Measurements from ENCODE around the gene STBD1. TPM values are rescaled to one million over a fixed set of nuclear protein-coding genes. Genes with fewer than 3 reads are reported as not detected.

STBD1 gene
- polyA plus RNA-seq, 1 of the 3 experiments (the other 2 are of a cell fraction) = 1.6 TPM

GRCh38 chr4:76265631-76266218 lies 40.8 kb upstream of the STBD1 start:
- TF ChIP-seq, protein P1, sequence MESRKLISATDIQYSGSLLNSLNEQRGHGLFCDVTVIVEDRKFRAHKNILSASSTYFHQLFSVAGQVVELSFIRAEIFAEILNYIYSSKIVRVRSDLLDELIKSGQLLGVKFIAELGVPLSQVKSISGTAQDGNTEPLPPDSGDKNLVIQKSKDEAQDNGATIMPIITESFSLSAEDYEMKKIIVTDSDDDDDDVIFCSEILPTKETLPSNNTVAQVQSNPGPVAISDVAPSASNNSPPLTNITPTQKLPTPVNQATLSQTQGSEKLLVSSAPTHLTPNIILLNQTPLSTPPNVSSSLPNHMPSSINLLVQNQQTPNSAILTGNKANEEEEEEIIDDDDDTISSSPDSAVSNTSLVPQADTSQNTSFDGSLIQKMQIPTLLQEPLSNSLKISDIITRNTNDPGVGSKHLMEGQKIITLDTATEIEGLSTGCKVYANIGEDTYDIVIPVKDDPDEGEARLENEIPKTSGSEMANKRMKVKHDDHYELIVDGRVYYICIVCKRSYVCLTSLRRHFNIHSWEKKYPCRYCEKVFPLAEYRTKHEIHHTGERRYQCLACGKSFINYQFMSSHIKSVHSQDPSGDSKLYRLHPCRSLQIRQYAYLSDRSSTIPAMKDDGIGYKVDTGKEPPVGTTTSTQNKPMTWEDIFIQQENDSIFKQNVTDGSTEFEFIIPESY (IDR thresholded peaks at IDR 0.05; ENCODE audit: borderline replicate concordance, low read depth) = no peak
- TF ChIP-seq CHD2 (IDR thresholded peaks at IDR 0.05; ENCODE audit: low read length, partially characterized antibody) (no peak), MXI1 (IDR thresholded peaks at IDR 0.05; ENCODE audit: low read depth, low read length) (no peak), EP300 (IDR thresholded peaks at IDR 0.05; ENCODE audit: borderline replicate concordance in 1 of 2, low read depth in 1 of 2, low read length in 1 of 2) (no peak), NFIC (IDR thresholded peaks at IDR 0.05; ENCODE audit: borderline replicate concordance) (no peak), TCF12 (IDR thresholded peaks at IDR 0.05) (no peak), JUND (IDR thresholded peaks at IDR 0.05) (no peak), EZH2phosphoT487 (IDR thresholded peaks at IDR 0.05; ENCODE audit: borderline replicate concordance, low read depth) (no peak)
- TF ChIP-seq, protein P2, sequence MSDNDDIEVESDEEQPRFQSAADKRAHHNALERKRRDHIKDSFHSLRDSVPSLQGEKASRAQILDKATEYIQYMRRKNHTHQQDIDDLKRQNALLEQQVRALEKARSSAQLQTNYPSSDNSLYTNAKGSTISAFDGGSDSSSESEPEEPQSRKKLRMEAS (IDR thresholded peaks at IDR 0.05; ENCODE audit: low read depth) = no peak
- no peak for DNase-seq
- Histone ChIP-seq H3K9me2 (no peaks in the 10 kb centered on the region), H4K20me1 (ENCODE audit: insufficient read depth) (no peaks in the 10 kb centered on the region), H3K4me3 (ENCODE audit: low read depth in 2 of 2, low read length in 1 of 2) (no peak overlapping the region), H3K4me1 (ENCODE audit: control insufficient read depth in 1 of 2, insufficient read depth in 2 of 2, low read depth in 1 of 2, low read length in 1 of 2) (no peaks in the 10 kb centered on the region), H3F3A (replicated peaks; ENCODE audit: insufficient read depth) (no peaks in the 10 kb centered on the region), H3K79me2 (ENCODE audit: insufficient read depth) (no peaks in the 10 kb centered on the region), H3K27ac (ENCODE audit: low read depth in 2 of 2, low read length in 1 of 2) (no peak overlapping the region), H3K9ac (no peak overlapping the region), H3K36me3 (replicated peaks in 1 of 2; ENCODE audit: control insufficient read depth in 1 of 2, insufficient read depth in 2 of 2, low read length in 1 of 2) (no peaks in the 10 kb centered on the region), H3K4me2 (no peak overlapping the region), H2AFZ (ENCODE audit: low read depth) (no peak overlapping the region), H3K27me3 (ENCODE audit: insufficient read depth) (no peaks in the 10 kb centered on the region; the same call in 1 of the 2 replicates), H3K9me3 (no peaks in the 10 kb centered on the region)
- CTCF ChIA-PET = no interaction called here
- POLR2A ChIA-PET = no interaction called here
- WGBS (ENCODE audit: low lambda C conversion rate) = 77% methylated on average over 6 of the region's 6 CpGs

GRCh38 chr4:76266627-76267026 lies 39.9 kb upstream of the STBD1 start:
- ChIA-PET CTCF (interaction anchor here (0.7 kb wide), 1 partner anchor 11 kb away, joined by 3 read pairs; no protein-coding TSS in a partner anchor), POLR2A (no interaction called here)
- Histone ChIP-seq H3K9me2 (no peaks in the 10 kb centered on the region), H3K4me2 (no peak overlapping the region), H3K36me3 (replicated peaks in 1 of 2; ENCODE audit: control insufficient read depth in 1 of 2, insufficient read depth in 2 of 2, low read length in 1 of 2) (no peaks in the 10 kb centered on the region), H2AFZ (ENCODE audit: low read depth) (no peak overlapping the region), H3K4me1 (ENCODE audit: control insufficient read depth in 1 of 2, insufficient read depth in 2 of 2, low read depth in 1 of 2, low read length in 1 of 2) (no peaks in the 10 kb centered on the region), H3K9ac (no peak overlapping the region), H3K9me3 (no peaks in the 10 kb centered on the region), H3K4me3 (ENCODE audit: low read depth in 2 of 2, low read length in 1 of 2) (no peak overlapping the region), H4K20me1 (ENCODE audit: insufficient read depth) (no peaks in the 10 kb centered on the region), H3K27me3 (ENCODE audit: insufficient read depth) (no peaks in the 10 kb centered on the region; the same call in 1 of the 2 replicates), H3K27ac (ENCODE audit: low read depth in 2 of 2, low read length in 1 of 2) (no peak overlapping the region), H3F3A (replicated peaks; ENCODE audit: insufficient read depth) (no peaks in the 10 kb centered on the region), H3K79me2 (ENCODE audit: insufficient read depth) (no peaks in the 10 kb centered on the region)
- no peak for TF ChIP-seq NFIC (IDR thresholded peaks at IDR 0.05; ENCODE audit: borderline replicate concordance)
- TF ChIP-seq, protein P3, sequence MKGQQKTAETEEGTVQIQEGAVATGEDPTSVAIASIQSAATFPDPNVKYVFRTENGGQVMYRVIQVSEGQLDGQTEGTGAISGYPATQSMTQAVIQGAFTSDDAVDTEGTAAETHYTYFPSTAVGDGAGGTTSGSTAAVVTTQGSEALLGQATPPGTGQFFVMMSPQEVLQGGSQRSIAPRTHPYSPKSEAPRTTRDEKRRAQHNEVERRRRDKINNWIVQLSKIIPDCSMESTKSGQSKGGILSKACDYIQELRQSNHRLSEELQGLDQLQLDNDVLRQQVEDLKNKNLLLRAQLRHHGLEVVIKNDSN (IDR thresholded peaks at IDR 0.05; ENCODE audit: borderline replicate concordance, low read depth) = no peak
- no peak for TF ChIP-seq FOXM1 (IDR thresholded peaks at IDR 0.05; ENCODE audit: low read depth)
- TF ChIP-seq EZH2phosphoT487 (IDR thresholded peaks at IDR 0.05; ENCODE audit: borderline replicate concordance, low read depth) = no peak
- no peak for TF ChIP-seq NRF1 (IDR thresholded peaks at IDR 0.05; ENCODE audit: low read depth, low read length)
- TF ChIP-seq, protein P4, sequence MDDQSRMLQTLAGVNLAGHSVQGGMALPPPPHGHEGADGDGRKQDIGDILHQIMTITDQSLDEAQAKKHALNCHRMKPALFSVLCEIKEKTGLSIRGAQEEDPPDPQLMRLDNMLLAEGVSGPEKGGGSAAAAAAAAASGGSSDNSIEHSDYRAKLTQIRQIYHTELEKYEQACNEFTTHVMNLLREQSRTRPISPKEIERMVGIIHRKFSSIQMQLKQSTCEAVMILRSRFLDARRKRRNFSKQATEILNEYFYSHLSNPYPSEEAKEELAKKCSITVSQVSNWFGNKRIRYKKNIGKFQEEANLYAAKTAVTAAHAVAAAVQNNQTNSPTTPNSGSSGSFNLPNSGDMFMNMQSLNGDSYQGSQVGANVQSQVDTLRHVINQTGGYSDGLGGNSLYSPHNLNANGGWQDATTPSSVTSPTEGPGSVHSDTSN (IDR thresholded peaks at IDR 0.05) = no peak
- TF ChIP-seq, protein P2 (IDR thresholded peaks at IDR 0.05; ENCODE audit: low read depth) = no peak
- no peak for TF ChIP-seq MEF2A (IDR thresholded peaks at IDR 0.05; ENCODE audit: borderline replicate concordance, low read depth)
- DNase-seq = no peak
- WGBS (ENCODE audit: low lambda C conversion rate) = 50% methylated on average over 3 of the region's 3 CpGs
